HepG2 (cell line): ENCODE results near the gene RUNDC1. TPM values are rescaled to one million over a fixed set of nuclear protein-coding genes. Genes with fewer than 3 reads are reported as not detected.

Experiments
- ARID3A ChIP-seq: IDR thresholded peaks from 2 replicates; pipeline ENCODE4 v1.6.1; 2012; ENCODE audit warnings: low read depth, low read length, improper control_type of control experiment
- CENPBD1 ChIP-seq: sonication (generic); formaldehyde crosslinking; IDR thresholded peaks from 2 replicates; pipeline ENCODE4 v1.8.0; 2022; ENCODE audit warnings: missing genetic modification reagents, low read depth, mild to moderate bottlenecking, borderline replicate concordance
- ETS1 ChIP-seq: sonication (generic); formaldehyde crosslinking; IDR thresholded peaks from 2 replicates; pipeline ENCODE4 v1.4.0; 2020; ENCODE audit warnings: missing genetic modification reagents
- MIXL1 ChIP-seq: IDR thresholded peaks from 2 replicates; pipeline ENCODE4 v1.6.1; 2016
- ZNF770 ChIP-seq: sonication (generic); formaldehyde crosslinking; IDR thresholded peaks from 2 replicates; pipeline ENCODE4 v1.5.0; 2020; ENCODE audit warnings: mild to moderate bottlenecking, missing genetic modification reagents
- ZSCAN9 ChIP-seq: IDR thresholded peaks from 2 replicates; pipeline ENCODE4 v1.6.1; 2016; ENCODE audit warnings: borderline replicate concordance
- polyA plus RNA-seq, 8 experiments: library from polyadenylated mRNA; depleted of rRNA in 3 of 8; stranded (reverse) in 7 of 8; unstranded in 1 of 8; fragments of >200 nt; fragmentation: Illumina TruSeq in 4 of 8; extraction: Trizol in 4 of 8; gene quantifications; 2 replicates each; pipeline versions ENCODE4 v1.2.1 to v1.2.3, GENCODE V29; 2011 to 2016; ENCODE audit warnings: low read depth in 4 of 8, missing spikeins in 1 of 8, mixed read lengths in 1 of 8; ENCODE audit not compliant: insufficient read depth in 1 of 8
- total RNA-seq, 5 experiments: library from RNA; depleted of rRNA; stranded (reverse); fragments of >200 nt; fragmentation: Illumina TruSeq; extraction: Trizol; gene quantifications; 2 replicates each; pipeline ENCODE4 v1.2.3, GENCODE V29; 2016; ENCODE audit warnings: low read depth in 1 of 5

RUNDC1 gene
- total and polyA plus RNA-seq, 2 of the 13 experiments (the other 11 are each of a cell fraction or from before 2014, with no cell fraction given), result 10.3 to 11.4 TPM

GRCh38 chr17:42937712-42938596 lies 42.4 kb upstream of the RUNDC1 start (continued):
- TF ChIP-seq ZNF770 (CRISPR knock-in tag), result peak; percentile 39; the same call in 1 of the 2 replicates
- 0 out of 2 replicates have a peak, but pooled peaks have one; percentile 29 for TF ChIP-seq ZSCAN9 (CRISPR knock-in tag)
- no peak for TF ChIP-seq ARID3A
- no peak for TF ChIP-seq ETS1 (CRISPR knock-in tag)
- TF ChIP-seq MIXL1 (CRISPR knock-in tag), result peak; percentile 38; the same call in 1 of the 2 replicates
- no peak for TF ChIP-seq CENPBD1 (CRISPR knock-in tag)
